ENCODE results near the gene HLX.

DNA sequence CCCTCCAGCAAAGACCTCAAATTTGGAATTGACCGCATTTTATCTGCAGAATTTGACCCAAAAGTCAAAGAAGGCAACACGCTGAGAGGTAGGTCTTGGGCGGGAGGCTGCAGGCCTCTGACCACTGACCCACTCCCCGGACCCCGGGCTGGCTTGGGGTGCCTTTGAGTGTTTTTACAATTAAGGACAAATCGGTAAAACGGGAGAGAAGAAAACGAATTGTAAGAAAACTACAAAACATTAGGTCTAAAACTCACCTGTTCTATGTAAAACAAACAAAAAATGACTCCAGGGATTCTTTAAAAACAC, 1.1 kb downstream of the HLX start:
- TF ChIP-seq POLR2A (IDR thresholded peaks at IDR 0.05) (no peak), POLR2AphosphoS5 (IDR thresholded peaks at IDR 0.05) (no peak)
- TF ChIP-seq, protein P1, sequence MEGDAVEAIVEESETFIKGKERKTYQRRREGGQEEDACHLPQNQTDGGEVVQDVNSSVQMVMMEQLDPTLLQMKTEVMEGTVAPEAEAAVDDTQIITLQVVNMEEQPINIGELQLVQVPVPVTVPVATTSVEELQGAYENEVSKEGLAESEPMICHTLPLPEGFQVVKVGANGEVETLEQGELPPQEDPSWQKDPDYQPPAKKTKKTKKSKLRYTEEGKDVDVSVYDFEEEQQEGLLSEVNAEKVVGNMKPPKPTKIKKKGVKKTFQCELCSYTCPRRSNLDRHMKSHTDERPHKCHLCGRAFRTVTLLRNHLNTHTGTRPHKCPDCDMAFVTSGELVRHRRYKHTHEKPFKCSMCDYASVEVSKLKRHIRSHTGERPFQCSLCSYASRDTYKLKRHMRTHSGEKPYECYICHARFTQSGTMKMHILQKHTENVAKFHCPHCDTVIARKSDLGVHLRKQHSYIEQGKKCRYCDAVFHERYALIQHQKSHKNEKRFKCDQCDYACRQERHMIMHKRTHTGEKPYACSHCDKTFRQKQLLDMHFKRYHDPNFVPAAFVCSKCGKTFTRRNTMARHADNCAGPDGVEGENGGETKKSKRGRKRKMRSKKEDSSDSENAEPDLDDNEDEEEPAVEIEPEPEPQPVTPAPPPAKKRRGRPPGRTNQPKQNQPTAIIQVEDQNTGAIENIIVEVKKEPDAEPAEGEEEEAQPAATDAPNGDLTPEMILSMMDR (IDR thresholded peaks at IDR 0.05) = no peak
